HK-2 (cell line): ENCODE measurements around the gene ARID3B.

Experiments used
- DNase-seq: peaks from one replicate; pipeline ENCODE4 v3.0.0-alpha.2; 2018; ENCODE audit not compliant: unreplicated experiment

ARID3B gene

DNA sequence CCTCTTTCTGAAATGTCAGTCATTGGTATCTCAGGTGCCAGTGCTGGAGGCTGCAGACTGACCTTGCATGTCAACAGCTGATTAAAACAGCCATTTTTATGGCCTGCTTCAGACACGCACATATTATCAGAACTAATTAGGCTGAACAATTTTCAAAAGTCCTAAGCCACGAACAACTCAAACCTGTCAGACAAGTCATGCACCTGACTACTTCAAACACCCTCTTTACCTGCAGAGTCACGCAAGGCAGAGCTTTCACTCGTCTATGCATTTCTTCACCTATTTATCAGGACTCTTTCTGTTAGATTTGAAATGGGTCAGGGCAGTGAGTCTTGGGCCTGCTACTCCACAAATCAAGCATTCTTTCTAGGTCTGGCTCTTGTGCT, 101.3 kb downstream of the ARID3B start:
- DNase-seq: no peak

DNA sequence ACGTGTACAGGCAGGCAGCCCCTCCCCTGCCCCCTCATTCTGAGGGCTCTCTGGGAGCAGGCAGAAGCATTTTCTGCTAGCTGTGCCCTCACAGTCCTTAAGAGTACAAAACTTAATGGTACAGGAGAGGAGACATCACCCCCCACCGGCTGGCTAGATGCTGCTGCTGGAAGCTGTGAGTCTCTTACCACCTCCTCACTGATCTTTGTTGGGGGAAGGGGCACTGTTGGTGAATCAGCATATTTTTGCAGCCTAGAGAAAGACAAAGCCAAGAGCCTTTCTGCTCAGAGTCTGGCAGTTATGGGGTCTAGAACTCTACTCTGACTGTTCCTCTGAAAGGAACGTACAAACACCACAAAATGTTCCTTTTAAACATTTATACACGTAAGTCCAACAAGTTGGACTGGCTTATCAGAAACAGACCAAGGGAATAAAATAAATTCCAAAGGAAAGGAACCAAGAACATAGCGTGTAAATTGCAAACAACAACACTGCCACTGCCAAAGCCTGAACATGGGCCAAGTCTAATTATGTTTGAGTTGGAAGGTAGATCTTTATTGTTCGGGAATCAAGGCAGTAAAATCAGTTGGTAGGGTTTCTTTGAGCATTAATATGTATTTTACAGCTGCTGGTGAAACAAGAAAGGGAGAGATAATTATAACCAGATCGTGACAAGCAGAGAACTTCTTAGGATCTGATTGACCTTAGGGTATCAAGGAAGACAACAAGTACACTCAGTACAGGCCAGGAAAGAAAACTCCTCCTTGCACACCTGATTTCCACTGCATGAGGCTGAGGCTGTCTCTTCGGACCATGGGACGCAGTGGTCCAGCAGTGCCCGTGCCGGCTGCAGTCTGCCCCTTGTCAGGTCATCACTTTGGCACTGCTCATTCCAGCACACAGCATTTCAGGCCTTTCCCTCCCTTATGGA, 102.0 kb downstream of the ARID3B start:
- no peak for DNase-seq

DNA sequence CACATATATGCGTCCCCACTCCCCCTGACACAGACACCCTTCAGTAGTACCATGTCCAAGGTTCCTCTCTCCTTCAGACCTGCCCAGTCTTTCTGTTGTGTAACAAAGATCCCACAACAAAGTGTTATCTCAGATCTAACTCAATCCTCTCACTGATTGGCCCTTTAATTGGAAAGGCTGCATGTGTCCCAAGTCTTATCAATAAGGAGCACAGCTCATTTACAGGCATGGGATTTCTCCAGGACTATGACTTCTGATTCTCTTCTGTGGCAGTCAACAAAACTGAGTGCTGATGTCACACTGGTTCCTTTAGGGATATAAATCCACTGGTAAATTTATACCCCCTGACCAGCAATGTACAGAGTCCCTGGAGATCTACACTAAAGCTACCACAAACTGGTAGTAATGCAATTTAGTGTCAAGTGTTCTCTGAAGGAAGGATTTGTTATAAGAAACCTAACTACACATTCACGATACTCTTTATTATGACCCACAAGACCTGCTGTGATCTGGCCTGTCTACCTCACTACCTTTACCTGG, 102.7 kb downstream of the ARID3B start:
- no peak for DNase-seq

DNA sequence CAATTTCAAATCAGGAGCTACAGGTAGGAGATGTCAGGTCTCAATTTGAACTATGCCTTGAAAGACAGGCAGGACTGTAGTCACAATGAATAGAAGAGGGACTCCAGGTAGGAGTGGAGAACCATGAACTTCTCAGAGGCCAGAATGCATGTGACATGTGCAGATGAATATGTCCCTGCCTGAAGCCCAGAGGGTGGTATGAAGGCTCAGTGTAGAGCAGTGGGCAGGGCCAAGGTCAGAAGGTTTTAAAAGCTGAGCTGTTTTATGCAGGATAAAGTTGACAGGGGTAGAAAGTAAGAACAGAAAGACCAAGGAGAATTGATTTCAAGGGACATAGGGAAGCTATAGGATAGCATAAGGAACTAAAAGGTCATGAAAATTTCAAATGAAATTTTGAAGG, 105.5 kb downstream of the ARID3B start:
- DNase-seq: no peak
